Activated CD8-positive, alpha-beta T cell treated with anti-CD3 and anti-CD28 coated beads, Interleukin-2, amount 10 ng/mL, durations not matched to agents 7 days and 5 days (primary cell): ENCODE measurements around the gene DNAJC24. TPM values are rescaled to one million over a fixed set of nuclear protein-coding genes. Genes with fewer than 3 reads are reported as not detected.

ENCODE experiments used
- ATAC-seq: fragments of 150-1000 bp; cut with Tn5 transposase; one replicate; pipeline ENCODE4 v1.10.0; 2021; ENCODE audit warnings: moderate library complexity
- CTCF ChIA-PET: fragments of 350-600 bp; sonication (Branson Sonifier 250); formaldehyde crosslinking; loops from one replicate; lab custom pipeline; 2021; ENCODE audit warnings: antibody characterized with exemption; lab: Charles Lee
- POLR2A ChIA-PET: fragments of 350-600 bp; sonication (Branson Sonifier 250); formaldehyde crosslinking; loops from one replicate; lab custom pipeline; 2021; ENCODE audit warnings: antibody characterized with exemption; lab: Charles Lee
- DNase-seq: peaks from one replicate; pipeline ENCODE4 v3.0.0-alpha.2; 2020
- H3K27ac Mint-ChIP-seq: one replicate; pipeline ENCODE4 v1.8.0; 2021; ENCODE audit warnings: mild to moderate bottlenecking, mixed read lengths
- H3K27me3 Mint-ChIP-seq: one replicate; pipeline ENCODE4 v1.8.0; 2021; ENCODE audit warnings: low read depth, mixed read lengths
- H3K36me3 Mint-ChIP-seq: one replicate; pipeline ENCODE4 v1.8.0; 2021; ENCODE audit warnings: low read depth, mixed read lengths
- H3K4me1 Mint-ChIP-seq: one replicate; pipeline ENCODE4 v1.8.0; 2021; ENCODE audit warnings: low read depth, mixed read lengths
- H3K4me3 Mint-ChIP-seq: one replicate; pipeline ENCODE4 v1.8.0; 2021; ENCODE audit warnings: mild to moderate bottlenecking, mixed read lengths
- H3K9me3 Mint-ChIP-seq: one replicate; pipeline ENCODE4 v1.8.0; 2022; ENCODE audit warnings: mixed read lengths; ENCODE audit not compliant: insufficient read depth
- total RNA-seq, 2 experiments: library from RNA; stranded (reverse); gene quantifications; one replicate each; pipeline ENCODE4 v1.2.3, GENCODE V29; 2021

Gene DNAJC24
- total RNA-seq, 2 experiments from 2014 or later = 13.7 to 15.8 TPM

DNA sequence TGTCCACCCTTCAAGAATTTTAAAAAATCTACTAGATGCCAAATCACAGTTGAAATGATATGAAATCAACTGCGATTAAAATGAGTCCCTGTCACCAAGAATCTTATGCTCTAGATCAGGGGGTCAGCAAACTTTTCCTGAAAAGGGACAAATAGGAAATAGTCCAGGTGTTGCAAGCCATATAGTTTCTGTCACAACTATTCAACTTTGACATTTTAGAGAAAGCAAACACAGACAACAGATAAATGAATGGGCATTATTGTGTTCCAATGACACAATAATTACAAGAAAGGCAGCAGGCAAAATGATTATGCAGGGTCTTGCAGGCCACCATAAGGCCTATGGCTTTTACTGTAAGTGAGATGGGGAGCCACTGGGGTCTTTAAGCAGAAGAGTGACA is 81.2 kb downstream of the DNAJC24 start:
- ChIA-PET CTCF (no interaction called here), POLR2A (no interaction called here)
- Mint-ChIP-seq H3K4me1 (no peaks in the 10 kb centered on the region), H3K9me3 (no peaks in the 10 kb centered on the region), H3K36me3 (peaks cover 33% of the 10 kb centered on the region), H3K4me3 (no peak overlapping the region), H3K27me3 (no peaks in the 10 kb centered on the region), H3K27ac (no peak overlapping the region)
- DNase-seq = no peak
- no peak for ATAC-seq

DNA sequence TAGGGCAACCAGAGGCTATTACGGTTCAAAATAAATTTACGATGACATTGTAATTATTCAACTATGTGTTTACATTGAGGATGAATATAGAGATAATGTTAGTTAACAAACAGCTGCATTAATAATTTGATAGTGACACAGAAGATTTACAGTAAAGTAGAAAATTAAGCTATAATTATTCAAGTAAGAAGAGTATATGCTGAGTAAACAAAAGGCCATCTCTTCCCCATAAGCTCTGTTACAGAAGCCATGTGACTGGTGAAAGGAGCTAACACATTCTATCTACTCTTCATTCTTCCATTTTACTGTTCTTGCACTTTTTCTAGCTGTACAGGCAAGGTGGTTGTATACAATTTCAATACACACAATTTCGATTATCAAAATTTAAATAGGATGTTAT is 85.5 kb downstream of the DNAJC24 start:
- POLR2A ChIA-PET = no interaction called here
- no peaks in the 10 kb centered on the region for H3K4me1 Mint-ChIP-seq
- DNase-seq (no peak), ATAC-seq (no peak)
- H3K36me3 Mint-ChIP-seq = peaks cover 18% of the 10 kb centered on the region
- H3K27ac Mint-ChIP-seq = no peak overlapping the region
- CTCF ChIA-PET = no interaction called here
- H3K27me3 Mint-ChIP-seq = no peaks in the 10 kb centered on the region
- H3K9me3 Mint-ChIP-seq = no peaks in the 10 kb centered on the region
- H3K4me3 Mint-ChIP-seq = no peak overlapping the region

DNA sequence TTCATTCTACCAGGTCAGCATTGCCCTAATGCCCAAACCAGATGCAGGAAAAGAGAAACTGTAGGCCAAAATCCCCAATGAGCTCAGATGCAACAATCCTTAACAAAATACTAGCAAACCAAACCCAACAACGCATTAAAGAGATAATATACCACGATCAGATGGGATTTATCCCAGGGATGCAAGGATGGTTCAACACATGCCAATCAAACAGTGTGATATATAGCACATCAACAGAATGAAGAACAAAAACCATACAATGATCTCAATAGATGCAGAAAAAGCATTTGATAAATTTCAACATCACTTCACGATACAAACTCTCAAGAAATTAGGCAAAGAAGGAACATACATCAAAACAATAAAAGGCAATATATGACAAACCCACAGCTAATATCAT is 94.8 kb downstream of the DNAJC24 start:
- Mint-ChIP-seq H3K27me3 (no peaks in the 10 kb centered on the region), H3K4me3 (no peak overlapping the region), H3K36me3 (peaks cover 34% of the 10 kb centered on the region), H3K4me1 (no peaks in the 10 kb centered on the region), H3K9me3 (peaks cover 18% of the 10 kb centered on the region), H3K27ac (no peak overlapping the region)
- ATAC-seq (no peak), DNase-seq (no peak)
- ChIA-PET CTCF (no interaction called here), POLR2A (no interaction called here)

DNA sequence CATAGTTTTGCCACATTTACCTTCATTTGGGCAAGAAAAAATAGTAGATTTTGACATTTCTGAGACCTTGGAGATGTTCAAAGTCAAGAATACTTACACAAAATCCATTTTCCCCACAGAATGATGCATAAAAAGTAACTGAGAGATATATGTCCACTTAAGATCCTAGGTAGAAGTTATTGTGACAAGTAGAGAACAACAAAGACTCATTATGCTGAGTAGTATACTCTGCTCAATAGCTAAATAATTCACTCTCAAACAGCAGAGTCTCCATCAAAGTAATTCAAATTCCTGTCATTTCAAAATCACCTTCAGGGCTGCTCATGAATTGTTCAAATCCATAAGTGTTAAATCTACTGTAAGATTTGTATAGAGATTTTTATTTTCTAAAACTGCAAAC is 104.4 kb downstream of the DNAJC24 start:
- Mint-ChIP-seq H3K9me3 (no peaks in the 10 kb centered on the region), H3K27me3 (no peaks in the 10 kb centered on the region), H3K4me3 (no peak overlapping the region), H3K36me3 (peaks cover 6% of the 10 kb centered on the region), H3K27ac (no peak overlapping the region), H3K4me1 (no peaks in the 10 kb centered on the region)
- ATAC-seq (no peak), DNase-seq (no peak)
- CTCF ChIA-PET = no interaction called here
- POLR2A ChIA-PET = no interaction called here

DNA sequence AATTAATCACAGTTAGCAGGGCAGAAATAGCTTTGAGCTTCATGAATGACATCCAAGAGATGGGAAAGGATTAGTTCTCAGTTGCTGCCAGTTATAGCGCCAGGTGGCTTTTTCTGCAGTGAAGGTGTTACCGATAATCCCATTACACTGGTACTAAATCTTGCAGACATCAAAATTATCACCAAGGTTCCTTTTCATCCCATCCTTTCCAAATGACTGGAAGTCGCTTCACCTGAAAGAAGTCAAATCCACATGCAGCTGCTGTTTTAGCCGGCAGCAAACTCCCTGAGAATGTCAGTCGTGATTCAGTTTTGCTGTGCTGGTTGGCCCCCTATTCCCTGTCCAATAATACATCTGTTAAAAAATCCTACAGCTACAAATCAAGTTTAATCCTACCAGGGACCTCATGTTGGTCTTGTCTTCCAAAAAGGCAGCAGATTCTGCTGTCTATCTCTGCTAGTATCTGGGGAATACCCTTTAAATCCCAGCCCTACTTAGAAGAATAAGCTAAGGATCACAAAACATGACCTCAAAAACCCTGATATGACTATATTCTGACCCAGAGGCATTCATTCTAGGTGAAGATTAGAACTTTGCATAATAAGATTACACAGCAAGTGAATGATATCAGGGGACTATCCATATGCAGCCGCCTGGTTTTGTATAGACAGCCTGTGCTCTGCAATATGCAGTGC is 108.0 kb downstream of the DNAJC24 start:
- ChIA-PET POLR2A (no interaction called here), CTCF (no interaction called here)
- Mint-ChIP-seq H3K9me3 (no peaks in the 10 kb centered on the region), H3K4me1 (no peaks in the 10 kb centered on the region), H3K27ac (no peak overlapping the region), H3K36me3 (no peaks in the 10 kb centered on the region), H3K4me3 (no peak overlapping the region), H3K27me3 (no peaks in the 10 kb centered on the region)
- ATAC-seq (no peak), DNase-seq (no peak)

DNA sequence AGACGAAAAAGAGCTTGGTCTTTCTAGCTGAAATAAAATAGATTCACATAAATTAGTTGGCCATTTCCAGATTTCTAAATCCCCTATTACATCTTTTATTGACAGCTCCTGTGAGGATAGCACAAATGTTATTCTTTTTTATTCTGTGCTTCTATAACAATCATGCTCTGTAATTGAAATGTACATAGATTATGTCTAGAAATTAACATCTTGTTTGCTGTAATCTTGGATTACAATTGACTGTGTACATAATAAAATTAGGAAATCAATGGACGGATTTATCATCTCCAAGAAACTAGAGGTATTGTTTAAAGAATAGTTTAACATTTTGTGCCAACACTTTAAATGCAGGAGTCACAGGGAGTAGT is 108.5 kb downstream of the DNAJC24 start:
- Mint-ChIP-seq H3K36me3 (no peaks in the 10 kb centered on the region), H3K9me3 (no peaks in the 10 kb centered on the region), H3K4me1 (no peaks in the 10 kb centered on the region), H3K27ac (no peak overlapping the region), H3K4me3 (no peak overlapping the region), H3K27me3 (no peaks in the 10 kb centered on the region)
- CTCF ChIA-PET = no interaction called here
- DNase-seq (no peak), ATAC-seq (no peak)
- POLR2A ChIA-PET = no interaction called here

DNA sequence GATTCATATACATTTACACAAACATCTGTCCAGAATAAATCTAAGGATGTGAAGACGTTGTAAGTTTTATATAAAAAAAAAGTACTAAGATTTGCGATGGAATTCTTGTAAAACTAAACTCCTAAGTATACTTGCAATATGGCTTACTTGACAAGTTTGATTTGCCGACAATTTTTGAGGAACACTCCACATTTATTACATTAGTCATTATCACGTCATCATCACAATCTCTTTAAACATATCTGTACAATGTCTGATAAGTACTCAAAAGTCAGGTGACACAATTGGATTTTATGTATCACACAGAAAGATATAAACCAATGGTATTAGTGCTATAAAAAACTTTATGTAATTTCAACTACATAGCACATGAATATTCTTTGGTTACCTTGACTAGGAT is 109.4 kb downstream of the DNAJC24 start:
- ChIA-PET CTCF (no interaction called here), POLR2A (no interaction called here)
- no peaks in the 10 kb centered on the region for H3K9me3 Mint-ChIP-seq
- H3K4me3 Mint-ChIP-seq = no peak overlapping the region
- H3K27ac Mint-ChIP-seq = no peak overlapping the region
- H3K27me3 Mint-ChIP-seq = no peaks in the 10 kb centered on the region
- no peaks in the 10 kb centered on the region for H3K4me1 Mint-ChIP-seq
- no peak for DNase-seq
- no peak for ATAC-seq
- H3K36me3 Mint-ChIP-seq = no peaks in the 10 kb centered on the region

DNA sequence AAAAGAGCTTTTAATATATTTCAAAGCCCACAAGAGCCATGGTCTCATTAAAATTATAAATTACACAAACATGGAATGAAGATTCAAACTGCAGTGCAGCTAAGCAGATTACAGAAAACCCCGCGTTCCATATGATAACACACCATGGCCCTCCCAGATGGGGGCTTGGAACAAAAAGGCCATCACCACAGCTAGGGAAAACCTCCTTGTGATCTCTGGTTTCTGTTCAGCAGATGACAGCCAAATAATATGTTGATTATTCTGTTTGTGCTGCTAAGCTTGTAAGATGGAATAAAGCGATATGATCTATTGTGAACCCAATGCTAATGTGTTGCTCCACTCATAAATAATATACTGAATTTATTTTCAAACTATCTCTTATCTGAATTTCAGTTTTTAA is 111.3 kb downstream of the DNAJC24 start:
- H3K27ac Mint-ChIP-seq = no peak overlapping the region
- ChIA-PET CTCF (no interaction called here), POLR2A (no interaction called here)
- H3K4me3 Mint-ChIP-seq = no peak overlapping the region
- no peaks in the 10 kb centered on the region for H3K36me3 Mint-ChIP-seq
- H3K27me3 Mint-ChIP-seq = no peaks in the 10 kb centered on the region
- H3K9me3 Mint-ChIP-seq = no peaks in the 10 kb centered on the region
- ATAC-seq = no peak
- no peaks in the 10 kb centered on the region for H3K4me1 Mint-ChIP-seq
- no peak for DNase-seq

Other genes starting within 250 kb of the DNAJC24 start
- gene DCDC1, start 121 bp upstream of the DNAJC24 start, total RNA-seq = not detected
- 10 to 100 TPM; 17.7 to 18.1 TPM for gene IMMP1L, start 139.8 kb downstream of the DNAJC24 start, total RNA-seq
- gene ELP4, start 139.9 kb downstream of the DNAJC24 start, total RNA-seq = 10 to 100 TPM; 23.0 to 23.3 TPM